Activated naive CD8-positive, alpha-beta T cell treated with anti-CD3 and anti-CD28 coated beads, Interleukin-2, amount 10 ng/mL, durations not matched to agents 7 days and 5 days (primary cell): ENCODE results near the gene PELO. TPM values are rescaled to one million over a fixed set of nuclear protein-coding genes. Genes with fewer than 3 reads are reported as not detected.

Experiments
- ATAC-seq: fragments of 150-1000 bp; cut with Tn5 transposase; one replicate; pipeline ENCODE4 v1.10.0; 2021; ENCODE audit warnings: low read depth, moderate library complexity
- POLR2A ChIA-PET: fragments of 350-600 bp; sonication (Branson Sonifier 250); formaldehyde crosslinking; loops from one replicate; lab custom pipeline; 2021; ENCODE audit warnings: antibody characterized with exemption; lab: Charles Lee
- DNase-seq: peaks from one replicate; pipeline ENCODE4 v3.0.0; 2021
- H3K27ac Mint-ChIP-seq: one replicate; pipeline ENCODE4 v1.8.0; 2022; ENCODE audit warnings: mild to moderate bottlenecking, mixed read lengths
- H3K27me3 Mint-ChIP-seq: one replicate; pipeline ENCODE4 v1.8.0; 2022; ENCODE audit warnings: mild to moderate bottlenecking, moderate library complexity, mixed read lengths
- H3K36me3 Mint-ChIP-seq: one replicate; pipeline ENCODE4 v1.8.0; 2021; ENCODE audit warnings: mild to moderate bottlenecking, mixed read lengths
- H3K4me1 Mint-ChIP-seq: one replicate; pipeline ENCODE4 v1.8.0; 2021; ENCODE audit warnings: mixed read lengths
- H3K4me3 Mint-ChIP-seq: one replicate; pipeline ENCODE4 v1.8.0; 2022; ENCODE audit warnings: mild to moderate bottlenecking, moderate library complexity, mixed read lengths
- H3K9me3 Mint-ChIP-seq: one replicate; pipeline ENCODE4 v1.8.0; 2021; ENCODE audit warnings: mixed read lengths
- total RNA-seq, 2 experiments: library from RNA; stranded (reverse); gene quantifications; one replicate each; pipeline ENCODE4 v1.2.3, GENCODE V29; 2021

The PELO gene
- total RNA-seq, 2 experiments from 2014 or later: 24.0 to 24.2 TPM

DNA sequence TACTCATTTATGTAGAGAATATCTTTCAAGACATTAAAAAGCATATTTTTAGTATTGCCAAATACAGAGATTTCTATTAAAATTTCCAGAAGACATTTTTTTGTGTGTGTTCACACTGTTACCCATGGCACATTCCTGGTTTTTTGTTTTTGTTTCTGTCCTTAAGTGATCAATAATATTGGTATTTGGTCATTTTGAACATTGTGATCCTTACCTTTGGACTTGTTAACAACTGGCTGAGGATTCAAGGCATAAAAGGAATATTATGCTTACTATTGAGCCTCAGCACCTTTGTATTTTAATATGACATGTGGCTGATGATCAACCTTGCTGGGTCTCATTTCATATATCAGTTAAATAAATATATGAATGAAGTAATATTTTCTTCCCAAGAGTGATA is 41.9 kb downstream of the PELO start:
- POLR2A ChIA-PET: no interaction called here
- H3K27me3 Mint-ChIP-seq: no peaks in the 10 kb centered on the region
- H3K27ac Mint-ChIP-seq: no peak overlapping the region
- H3K4me1 Mint-ChIP-seq: peaks cover 7% of the 10 kb centered on the region
- DNase-seq (no peak), ATAC-seq (no peak)
- peaks cover 4% of the 10 kb centered on the region for H3K9me3 Mint-ChIP-seq
- H3K36me3 Mint-ChIP-seq: peaks cover 4% of the 10 kb centered on the region
- no peak overlapping the region for H3K4me3 Mint-ChIP-seq

DNA sequence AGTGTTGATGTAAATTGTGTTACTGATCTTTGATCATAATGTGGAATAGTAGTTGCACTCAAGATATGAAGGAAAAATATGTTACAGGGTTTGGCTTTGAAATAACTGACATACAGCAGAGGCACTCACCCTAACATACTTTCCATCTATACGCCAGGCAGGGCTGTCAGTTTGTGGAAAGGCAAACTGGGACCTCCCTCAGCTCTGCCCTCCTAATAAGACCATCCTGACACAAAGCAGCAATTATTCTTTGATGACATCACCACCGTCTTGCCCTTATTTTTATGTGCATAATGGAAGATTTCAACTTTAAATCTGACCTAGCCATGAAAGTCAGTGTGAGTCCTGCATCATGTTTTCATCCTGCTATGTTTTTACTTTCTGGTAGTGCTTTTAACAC is 42.9 kb downstream of the PELO start:
- H3K9me3 Mint-ChIP-seq: peaks cover 4% of the 10 kb centered on the region
- no peak overlapping the region for H3K27ac Mint-ChIP-seq
- DNase-seq (no peak), ATAC-seq (no peak)
- peaks cover 4% of the 10 kb centered on the region for H3K36me3 Mint-ChIP-seq
- POLR2A ChIA-PET: no interaction called here
- H3K4me1 Mint-ChIP-seq: peaks cover 7% of the 10 kb centered on the region
- H3K4me3 Mint-ChIP-seq: no peak overlapping the region
- no peaks in the 10 kb centered on the region for H3K27me3 Mint-ChIP-seq

DNA sequence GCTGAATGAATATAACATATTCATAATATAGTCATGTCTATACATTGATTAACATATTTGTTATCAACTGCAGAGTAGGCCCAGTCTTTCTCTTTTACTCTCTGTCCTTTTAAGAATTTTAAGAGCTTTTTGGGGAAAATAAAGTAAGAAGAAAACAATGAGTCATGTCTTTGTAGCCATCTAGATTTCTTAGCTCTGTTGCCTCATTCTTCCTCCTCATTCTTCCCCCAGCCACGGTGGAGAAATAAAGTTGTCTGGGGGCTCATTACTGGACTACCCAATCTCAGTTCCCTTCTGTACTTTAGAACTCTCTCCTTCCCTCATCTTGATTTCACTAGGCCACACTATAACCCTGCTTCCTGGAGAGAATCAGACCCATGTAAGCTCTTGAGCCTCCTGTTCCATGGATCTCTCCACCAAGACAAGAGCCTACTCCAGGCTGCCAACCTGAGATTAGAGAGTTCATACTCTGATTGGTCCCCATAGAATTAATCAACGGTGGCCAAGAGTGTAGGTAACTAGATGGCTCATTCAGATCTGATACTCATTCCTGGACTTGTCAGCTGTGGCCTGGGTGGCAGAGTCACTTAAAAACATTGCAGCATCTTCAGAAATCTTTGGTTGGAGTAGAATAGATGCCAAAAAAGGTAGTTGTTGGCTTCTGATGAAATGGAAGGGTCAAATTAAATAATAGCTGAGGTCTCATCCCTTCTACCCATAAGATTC is 44.2 kb downstream of the PELO start:
- H3K4me1 Mint-ChIP-seq: peaks cover 3% of the 10 kb centered on the region
- DNase-seq (no peak), ATAC-seq (no peak)
- peaks cover 4% of the 10 kb centered on the region for H3K36me3 Mint-ChIP-seq
- H3K27me3 Mint-ChIP-seq: no peaks in the 10 kb centered on the region
- H3K9me3 Mint-ChIP-seq: peaks cover 4% of the 10 kb centered on the region
- H3K27ac Mint-ChIP-seq: no peak overlapping the region
- no peak overlapping the region for H3K4me3 Mint-ChIP-seq
- POLR2A ChIA-PET: no interaction called here

DNA sequence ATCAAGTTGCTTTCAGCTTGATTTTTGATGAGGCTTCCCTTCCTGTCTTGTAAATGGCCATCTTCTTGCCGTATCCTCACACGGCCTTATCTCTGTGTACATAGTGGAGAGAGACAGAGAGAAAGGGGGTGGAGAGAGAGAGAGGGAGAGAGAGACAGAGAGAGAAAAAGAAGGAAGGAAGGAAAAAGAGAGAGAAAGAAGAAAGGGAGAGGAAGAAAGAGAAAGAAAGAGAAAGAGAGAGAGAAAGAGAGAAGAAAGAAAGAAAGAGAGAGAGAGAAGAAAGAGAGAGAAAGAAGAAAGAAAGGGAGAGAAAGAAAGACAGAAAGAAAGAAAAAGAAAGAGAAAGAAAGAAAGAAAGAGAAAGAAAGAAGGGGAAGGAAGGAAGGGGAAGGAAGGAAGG is 46.6 kb downstream of the PELO start:
- Mint-ChIP-seq H3K4me1 (no peaks in the 10 kb centered on the region), H3K4me3 (no peak overlapping the region), H3K36me3 (no peaks in the 10 kb centered on the region), H3K27ac (no peak overlapping the region), H3K27me3 (no peaks in the 10 kb centered on the region), H3K9me3 (no peaks in the 10 kb centered on the region)
- DNase-seq (no peak), ATAC-seq (no peak)
- POLR2A ChIA-PET: no interaction called here

DNA sequence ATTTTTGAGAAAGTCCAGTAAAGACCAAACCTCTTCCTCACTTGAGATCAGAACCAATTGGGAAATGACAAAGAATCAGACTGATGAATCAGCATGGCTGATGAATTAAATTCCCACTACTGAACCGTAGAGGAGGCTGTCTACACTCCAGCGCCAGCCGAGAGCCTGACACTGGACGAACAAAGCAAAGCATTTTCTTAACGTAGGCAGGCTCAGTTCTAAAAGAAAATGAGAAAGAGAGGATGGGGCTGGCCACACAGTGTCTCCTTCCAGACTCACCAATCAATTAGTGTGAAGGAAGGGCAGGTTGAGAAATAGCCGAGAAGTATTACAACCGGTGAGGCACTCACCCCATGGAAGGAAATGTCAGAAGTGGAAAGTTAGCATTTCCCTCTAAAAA is 49.4 kb downstream of the PELO start:
- ATAC-seq: no peak
- no peak for DNase-seq
- no peak overlapping the region for H3K4me3 Mint-ChIP-seq
- H3K4me1 Mint-ChIP-seq: no peaks in the 10 kb centered on the region
- POLR2A ChIA-PET: no interaction called here
- H3K36me3 Mint-ChIP-seq: no peaks in the 10 kb centered on the region
- no peak overlapping the region for H3K27ac Mint-ChIP-seq
- no peaks in the 10 kb centered on the region for H3K27me3 Mint-ChIP-seq
- H3K9me3 Mint-ChIP-seq: no peaks in the 10 kb centered on the region

Other genes starting within 250 kb of the PELO start
- gene ITGA1, start within 50 bp of the PELO start, total RNA-seq: 10 to 100 TPM; 21.7 to 23.6 TPM
- 1 to 10 TPM; 2.0 to 2.5 TPM for gene ITGA2, start 201.4 kb downstream of the PELO start, total RNA-seq